ENCODE measurements around the gene PDZRN3. TPM values are rescaled to one million over a fixed set of nuclear protein-coding genes. Genes with fewer than 3 reads are reported as not detected.
A peak's percentile ranks its signal among the peaks of the same experiment; 100 is the strongest.

PDZRN3 gene
- total and polyA plus RNA-seq, 11 donors = 30.2 to 163 (median 76.7) TPM

GRCh38 chr3:73655197-73655596, 30.5 kb upstream of the PDZRN3 start:
- no peak overlapping the region for H3K27ac ChIP-seq
- intact Hi-C loops (cut with DNase I) = no loop called here
- ATAC-seq = no peak
- 87 to 90% (median 88%) methylated on average over 5 of the region's 5 CpGs for WGBS, 4 donors
- H3K4me1 ChIP-seq = peaks cover 0 to 5% (median 0%) of the 10 kb centered on the region in 12 donors
- H3K4me3 ChIP-seq = no peak overlapping the region
- no peak for TF ChIP-seq POLR2A (IDR thresholded peaks at IDR 0.05)
- no peak for TF ChIP-seq CTCF (IDR thresholded peaks at IDR 0.05)
- DNase-seq = no peak
- no peaks in the 10 kb centered on the region for H3K27me3 ChIP-seq
- H3K36me3 ChIP-seq = no peaks in the 10 kb centered on the region
- H3K9me3 ChIP-seq = peaks cover 0 to 2% (median 0%) of the 10 kb centered on the region in 12 donors

- H3K9me3 ChIP-seq = peaks cover 0 to 2% (median 0%) of the 10 kb centered on the region in 12 donors
- no peaks in the 10 kb centered on the region for H3K27me3 ChIP-seq
- DNase-seq (no peak), ATAC-seq (no peak)
- peaks cover 0 to 5% (median 0%) of the 10 kb centered on the region in 12 donors for H3K4me1 ChIP-seq
- no peak overlapping the region for H3K4me3 ChIP-seq
- peak overlapping the region in 1 of 12 donors; percentile 26 for H3K27ac ChIP-seq
- intact Hi-C loops (cut with DNase I) = no loop called here
- no peak for TF ChIP-seq POLR2A (IDR thresholded peaks at IDR 0.05)
- no peak for TF ChIP-seq CTCF (IDR thresholded peaks at IDR 0.05)
- no peaks in the 10 kb centered on the region for H3K36me3 ChIP-seq
- 62 to 78% (median 72%) methylated on average over 1 of the region's 1 CpG for WGBS, 4 donors
Observed at GRCh38 chr3:73653877-73654276, 29.1 kb upstream of the PDZRN3 start.

GRCh38 chr3:73653351-73653750, 28.6 kb upstream of the PDZRN3 start:
- no peak for ATAC-seq
- Histone ChIP-seq H3K9me3 (peaks cover 0 to 2% (median 0%) of the 10 kb centered on the region in 12 donors), H3K27ac (peak overlapping the region in 1 of 12 donors; percentile 26), H3K4me3 (no peak overlapping the region), H3K4me1 (peaks cover 0 to 5% (median 0%) of the 10 kb centered on the region in 12 donors), H3K27me3 (no peaks in the 10 kb centered on the region), H3K36me3 (no peaks in the 10 kb centered on the region)
- 57 to 64% (median 60%) methylated on average over 3 of the region's 3 CpGs for WGBS, 4 donors
- intact Hi-C loops (cut with DNase I) = no loop called here
- TF ChIP-seq POLR2A (IDR thresholded peaks at IDR 0.05) = no peak
- TF ChIP-seq CTCF (IDR thresholded peaks at IDR 0.05) = no peak
- no peak for DNase-seq

- no peak for ATAC-seq
- TF ChIP-seq CTCF (IDR thresholded peaks at IDR 0.05) (no peak), POLR2A (IDR thresholded peaks at IDR 0.05) (no peak)
- H3K4me1 ChIP-seq = peaks cover 0 to 5% (median 0%) of the 10 kb centered on the region in 12 donors
- WGBS, 4 donors = 85 to 90% (median 87%) methylated on average over 3 of the region's 3 CpGs
- peaks cover 0 to 2% (median 0%) of the 10 kb centered on the region in 12 donors for H3K9me3 ChIP-seq
- no peak overlapping the region for H3K4me3 ChIP-seq
- H3K27me3 ChIP-seq = no peaks in the 10 kb centered on the region
- DNase-seq = no peak
- H3K36me3 ChIP-seq = no peaks in the 10 kb centered on the region
- intact Hi-C loops (cut with DNase I) = no loop called here
- no peak overlapping the region for H3K27ac ChIP-seq
Observed at GRCh38 chr3:73652896-73653295, 28.2 kb upstream of the PDZRN3 start.

Data from heart left ventricle (tissue), 16 donors.